ENCODE data around the gene GTPBP2.

DNA sequence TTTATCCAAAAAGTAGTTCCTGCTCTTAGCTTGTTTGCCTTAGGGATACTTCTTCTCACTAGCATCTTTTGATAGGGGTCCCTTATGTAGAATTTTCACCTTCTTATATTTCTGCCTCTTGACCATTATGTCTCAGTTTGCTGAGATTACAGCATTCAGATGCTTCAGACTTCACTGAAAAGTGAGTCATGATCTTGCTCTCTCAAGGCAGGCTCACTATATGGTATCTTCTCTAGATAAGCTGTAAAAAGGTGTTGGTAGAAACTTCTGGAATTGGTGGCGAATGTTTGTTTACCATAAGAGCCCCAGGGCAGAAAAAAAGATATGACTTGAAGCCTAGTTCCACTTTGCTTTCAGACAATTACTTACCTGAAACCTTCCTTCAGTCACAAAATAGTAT, 19.7 kb downstream of the GTPBP2 start:
- TF ChIP-seq POLR2AphosphoS5 (IDR thresholded peaks at IDR 0.05; ENCODE audit: low read depth, low read length) (no peak), SIN3A (IDR thresholded peaks at IDR 0.05; ENCODE audit: borderline replicate concordance, low read depth, low read length) (no peak), TAF1 (CRISPR knock-in tag; IDR thresholded peaks at IDR 0.05) (no peak), TOE1 (CRISPR knock-in tag; IDR thresholded peaks at IDR 0.05) (no peak), SP1 (IDR thresholded peaks at IDR 0.05) (no peak), SP1 (CRISPR knock-in tag; IDR thresholded peaks at IDR 0.05) (no peak), TCF7L2 (IDR thresholded peaks at IDR 0.05; ENCODE audit: low read depth, low read length) (no peak), ZNF124 (CRISPR knock-in tag; IDR thresholded peaks at IDR 0.05) (no peak), KLF6 (CRISPR knock-in tag; IDR thresholded peaks at IDR 0.05) (no peak), MTA3 (CRISPR knock-in tag; IDR thresholded peaks at IDR 0.05) (no peak), MXI1 (IDR thresholded peaks at IDR 0.05; ENCODE audit: borderline replicate concordance, low read depth, low read length) (no peak)
- TF ChIP-seq, protein P1, sequence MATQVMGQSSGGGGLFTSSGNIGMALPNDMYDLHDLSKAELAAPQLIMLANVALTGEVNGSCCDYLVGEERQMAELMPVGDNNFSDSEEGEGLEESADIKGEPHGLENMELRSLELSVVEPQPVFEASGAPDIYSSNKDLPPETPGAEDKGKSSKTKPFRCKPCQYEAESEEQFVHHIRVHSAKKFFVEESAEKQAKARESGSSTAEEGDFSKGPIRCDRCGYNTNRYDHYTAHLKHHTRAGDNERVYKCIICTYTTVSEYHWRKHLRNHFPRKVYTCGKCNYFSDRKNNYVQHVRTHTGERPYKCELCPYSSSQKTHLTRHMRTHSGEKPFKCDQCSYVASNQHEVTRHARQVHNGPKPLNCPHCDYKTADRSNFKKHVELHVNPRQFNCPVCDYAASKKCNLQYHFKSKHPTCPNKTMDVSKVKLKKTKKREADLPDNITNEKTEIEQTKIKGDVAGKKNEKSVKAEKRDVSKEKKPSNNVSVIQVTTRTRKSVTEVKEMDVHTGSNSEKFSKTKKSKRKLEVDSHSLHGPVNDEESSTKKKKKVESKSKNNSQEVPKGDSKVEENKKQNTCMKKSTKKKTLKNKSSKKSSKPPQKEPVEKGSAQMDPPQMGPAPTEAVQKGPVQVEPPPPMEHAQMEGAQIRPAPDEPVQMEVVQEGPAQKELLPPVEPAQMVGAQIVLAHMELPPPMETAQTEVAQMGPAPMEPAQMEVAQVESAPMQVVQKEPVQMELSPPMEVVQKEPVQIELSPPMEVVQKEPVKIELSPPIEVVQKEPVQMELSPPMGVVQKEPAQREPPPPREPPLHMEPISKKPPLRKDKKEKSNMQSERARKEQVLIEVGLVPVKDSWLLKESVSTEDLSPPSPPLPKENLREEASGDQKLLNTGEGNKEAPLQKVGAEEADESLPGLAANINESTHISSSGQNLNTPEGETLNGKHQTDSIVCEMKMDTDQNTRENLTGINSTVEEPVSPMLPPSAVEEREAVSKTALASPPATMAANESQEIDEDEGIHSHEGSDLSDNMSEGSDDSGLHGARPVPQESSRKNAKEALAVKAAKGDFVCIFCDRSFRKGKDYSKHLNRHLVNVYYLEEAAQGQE (IDR thresholded peaks at IDR 0.05; ENCODE audit: borderline replicate concordance in 1 of 2, low read depth in 1 of 2, low read length in 2 of 2) = no peak
- TF ChIP-seq, protein P2, sequence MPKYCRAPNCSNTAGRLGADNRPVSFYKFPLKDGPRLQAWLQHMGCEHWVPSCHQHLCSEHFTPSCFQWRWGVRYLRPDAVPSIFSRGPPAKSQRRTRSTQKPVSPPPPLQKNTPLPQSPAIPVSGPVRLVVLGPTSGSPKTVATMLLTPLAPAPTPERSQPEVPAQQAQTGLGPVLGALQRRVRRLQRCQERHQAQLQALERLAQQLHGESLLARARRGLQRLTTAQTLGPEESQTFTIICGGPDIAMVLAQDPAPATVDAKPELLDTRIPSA (CRISPR knock-in tag; IDR thresholded peaks at IDR 0.05; ENCODE audit: borderline replicate concordance) = no peak
- TF ChIP-seq, protein P3, sequence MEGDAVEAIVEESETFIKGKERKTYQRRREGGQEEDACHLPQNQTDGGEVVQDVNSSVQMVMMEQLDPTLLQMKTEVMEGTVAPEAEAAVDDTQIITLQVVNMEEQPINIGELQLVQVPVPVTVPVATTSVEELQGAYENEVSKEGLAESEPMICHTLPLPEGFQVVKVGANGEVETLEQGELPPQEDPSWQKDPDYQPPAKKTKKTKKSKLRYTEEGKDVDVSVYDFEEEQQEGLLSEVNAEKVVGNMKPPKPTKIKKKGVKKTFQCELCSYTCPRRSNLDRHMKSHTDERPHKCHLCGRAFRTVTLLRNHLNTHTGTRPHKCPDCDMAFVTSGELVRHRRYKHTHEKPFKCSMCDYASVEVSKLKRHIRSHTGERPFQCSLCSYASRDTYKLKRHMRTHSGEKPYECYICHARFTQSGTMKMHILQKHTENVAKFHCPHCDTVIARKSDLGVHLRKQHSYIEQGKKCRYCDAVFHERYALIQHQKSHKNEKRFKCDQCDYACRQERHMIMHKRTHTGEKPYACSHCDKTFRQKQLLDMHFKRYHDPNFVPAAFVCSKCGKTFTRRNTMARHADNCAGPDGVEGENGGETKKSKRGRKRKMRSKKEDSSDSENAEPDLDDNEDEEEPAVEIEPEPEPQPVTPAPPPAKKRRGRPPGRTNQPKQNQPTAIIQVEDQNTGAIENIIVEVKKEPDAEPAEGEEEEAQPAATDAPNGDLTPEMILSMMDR (CRISPR knock-in tag; IDR thresholded peaks at IDR 0.05) = no peak
